WERI-Rb-1 (cell line): Measurements from ENCODE around the gene KLHDC10.

ENCODE experiments used
- DNase-seq: peaks from one replicate; pipeline ENCODE4 v3.0.0-alpha.2; 2020
- H3K27ac ChIP-seq: fragments of 250-450 bp; sonication (Bioruptor Pico); 2 replicates; pipeline ENCODE4 v1.5.1; 2020; ENCODE audit warnings: mild to moderate bottlenecking, moderate library complexity
- H3K27me3 ChIP-seq: fragments of 250-450 bp; sonication (Bioruptor Pico); 2 replicates; pipeline ENCODE4 v1.5.1; 2021; ENCODE audit warnings: mild to moderate bottlenecking, low read depth, moderate library complexity; ENCODE audit not compliant: insufficient read depth, severe bottlenecking
- H3K36me3 ChIP-seq: fragments of 250-450 bp; sonication (Bioruptor Pico); 2 replicates; pipeline ENCODE4 v1.5.1; 2020; ENCODE audit warnings: mild to moderate bottlenecking, moderate library complexity
- H3K4me3 ChIP-seq: 2 replicates; pipeline ENCODE4 v1.5.1; 2011; ENCODE audit warnings: low read depth, mild to moderate bottlenecking, control low read depth, low read length
- H3K9me3 ChIP-seq: fragments of 250-450 bp; sonication (Bioruptor Pico); 2 replicates; pipeline ENCODE4 v1.5.1; 2021; ENCODE audit warnings: mild to moderate bottlenecking, moderate library complexity; ENCODE audit not compliant: severe bottlenecking
- CTCF ChIP-seq: IDR thresholded peaks from 2 replicates; pipeline ENCODE4 v1.5.1; 2011; ENCODE audit warnings: low read depth, mild to moderate bottlenecking, control low read depth, inconsistent platforms, low read length

Gene KLHDC10

DNA sequence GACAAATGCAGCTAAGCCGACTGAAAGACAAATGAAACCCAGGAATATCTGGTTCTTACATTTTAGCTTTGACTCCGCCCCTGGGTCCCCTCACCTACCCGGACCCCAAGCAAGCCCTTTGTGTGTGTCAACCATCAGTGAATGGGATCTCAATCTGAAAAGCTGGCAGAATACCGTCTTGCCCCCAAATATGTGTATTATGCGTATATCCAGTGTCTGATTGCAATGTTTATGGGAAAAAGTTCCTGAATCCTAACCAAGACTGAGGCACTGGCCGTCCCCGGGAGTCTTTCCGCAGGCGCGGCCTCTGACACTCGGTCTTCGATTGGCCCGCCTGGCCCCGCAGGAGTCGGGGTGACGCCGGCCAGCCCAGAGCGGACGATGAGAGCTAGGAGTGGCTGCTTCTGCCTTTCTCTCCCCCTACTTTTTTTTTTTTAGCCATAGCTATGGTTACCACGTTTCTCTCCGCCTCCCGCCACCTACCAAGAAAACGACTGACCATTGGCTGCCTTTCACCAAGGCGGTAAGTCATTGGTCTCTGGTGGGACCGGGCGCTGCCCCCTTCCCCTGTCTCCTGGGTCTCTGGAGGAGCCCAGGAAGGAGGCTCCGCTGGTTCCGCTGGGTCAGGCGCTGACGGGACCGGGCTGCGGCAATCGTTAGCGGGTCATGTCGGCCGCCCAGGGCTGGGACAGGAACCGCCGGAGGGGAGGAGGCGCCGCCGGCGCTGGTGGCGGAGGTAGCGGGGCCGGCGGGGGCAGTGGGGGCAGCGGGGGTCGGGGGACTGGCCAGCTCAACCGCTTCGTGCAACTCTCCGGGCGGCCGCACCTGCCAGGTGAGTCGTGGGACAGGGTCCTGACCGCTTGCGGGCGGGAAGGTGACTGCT lies at the start of gene KLHDC10:
Gene KLHDC10, plus strand, starts transcription at position 557 of the 883 bp plus-strand sequence. Its CDS starts 110 bp downstream, at position 667.
- Histone ChIP-seq H3K27ac (peak within 1 kb of the TSS; percentile 82), H3K4me3 (peak within 1 kb of the TSS; percentile 83), H3K36me3 (no peaks in the 10 kb centered on the region), H3K9me3 (no peaks in the 10 kb centered on the region), H3K27me3 (no peaks in the 10 kb centered on the region)
- peak; percentile 97 for DNase-seq
- TF ChIP-seq CTCF, result no peak

DNA sequence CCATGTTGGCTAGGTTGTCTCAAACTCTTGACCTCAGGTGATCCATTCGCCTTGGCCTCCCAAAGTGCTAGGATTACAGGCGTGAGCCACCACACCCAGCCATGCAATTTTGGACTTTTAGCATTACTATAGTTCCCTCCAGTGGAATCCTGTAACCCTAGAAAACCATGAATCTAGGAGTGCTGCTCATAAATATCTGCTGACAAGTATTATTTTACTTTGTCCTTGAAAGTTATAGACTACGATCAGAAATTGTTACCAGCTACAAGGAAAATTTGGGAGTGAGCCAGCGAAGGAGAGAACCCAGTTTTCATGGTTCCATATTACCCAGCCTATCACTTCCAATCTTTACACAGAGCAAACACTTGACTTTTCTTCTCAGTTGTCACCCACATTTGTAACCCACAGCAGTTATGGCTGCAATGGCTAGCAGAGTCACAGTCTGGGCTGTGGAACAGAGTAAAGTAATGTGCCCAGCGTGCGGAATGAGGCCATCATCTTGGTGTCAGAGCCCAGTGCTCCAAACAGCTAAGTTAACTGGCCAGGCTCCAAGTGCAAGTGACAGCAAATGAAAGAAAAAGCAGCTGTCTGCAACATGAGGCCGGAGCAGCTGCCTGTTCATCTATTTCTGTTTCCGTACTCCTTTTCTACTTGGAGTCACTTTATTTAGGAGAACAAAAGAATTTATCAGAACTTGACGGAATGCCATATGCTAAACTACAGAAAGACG lies 49.1 kb upstream of the KLHDC10 start:
- H3K4me3 ChIP-seq, result no peak overlapping the region
- H3K9me3 ChIP-seq, result no peaks in the 10 kb centered on the region
- H3K36me3 ChIP-seq, result peaks cover 69% of the 10 kb centered on the region
- DNase-seq, result no peak
- H3K27me3 ChIP-seq, result no peaks in the 10 kb centered on the region
- TF ChIP-seq CTCF, result no peak
- no peak overlapping the region for H3K27ac ChIP-seq

GRCh38 chr7:130022115-130022514 lies 48.2 kb upstream of the KLHDC10 start:
- no peaks in the 10 kb centered on the region for H3K27me3 ChIP-seq
- H3K4me3 ChIP-seq, result no peak overlapping the region
- H3K36me3 ChIP-seq, result peaks cover 75% of the 10 kb centered on the region
- DNase-seq, result no peak
- TF ChIP-seq CTCF, result no peak
- H3K9me3 ChIP-seq, result no peaks in the 10 kb centered on the region
- H3K27ac ChIP-seq, result no peak overlapping the region

DNA sequence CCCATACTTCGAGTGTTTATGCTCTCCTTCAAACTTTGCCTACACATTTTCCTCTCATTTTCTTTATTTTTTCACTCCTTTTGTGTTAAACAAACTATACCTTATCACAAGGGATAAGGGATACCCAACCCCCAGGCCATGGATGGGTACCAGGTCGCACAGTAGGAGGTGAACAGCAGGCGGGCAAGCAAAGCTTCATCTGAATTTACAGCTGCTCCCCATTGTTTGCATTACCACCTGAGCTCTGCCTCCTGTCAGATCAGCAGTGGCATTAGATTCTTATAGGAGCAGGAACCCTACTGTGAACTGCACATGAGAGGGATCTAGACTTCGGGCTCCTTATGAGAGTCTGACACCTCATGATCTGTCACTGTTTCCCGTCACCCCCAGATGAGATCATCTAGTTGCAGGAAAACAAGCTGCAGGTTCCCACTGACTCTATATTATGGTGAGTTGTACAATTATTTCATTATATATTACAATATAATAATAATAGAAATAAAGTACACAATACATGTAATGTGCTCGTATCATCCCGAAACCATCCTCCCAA lies 47.6 kb upstream of the KLHDC10 start:
- TF ChIP-seq CTCF, result no peak
- Histone ChIP-seq H3K27ac (no peak overlapping the region), H3K36me3 (peaks cover 78% of the 10 kb centered on the region), H3K4me3 (no peak overlapping the region), H3K27me3 (no peaks in the 10 kb centered on the region), H3K9me3 (no peaks in the 10 kb centered on the region)
- no peak for DNase-seq

DNA sequence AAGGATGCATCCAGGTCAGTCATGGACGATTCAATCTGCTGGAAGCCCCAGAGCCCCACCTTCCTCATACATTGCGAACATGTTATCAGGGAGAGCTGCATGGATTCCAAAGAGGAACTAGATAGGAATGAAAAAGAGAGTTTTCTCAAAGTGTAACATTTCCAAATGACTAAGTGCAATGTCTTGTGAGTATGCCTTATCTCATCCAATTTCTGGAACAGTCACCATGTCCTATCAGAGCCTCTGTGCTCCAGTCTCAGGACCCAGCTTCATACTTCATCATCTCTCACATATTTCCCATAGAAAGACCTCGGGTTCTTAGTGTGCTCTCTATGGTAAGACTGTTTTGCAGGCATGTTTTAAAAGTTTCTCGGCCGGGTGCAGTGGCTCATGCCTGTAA lies 45.9 kb upstream of the KLHDC10 start:
- peaks cover 77% of the 10 kb centered on the region for H3K36me3 ChIP-seq
- DNase-seq, result no peak
- H3K9me3 ChIP-seq, result no peaks in the 10 kb centered on the region
- no peak for TF ChIP-seq CTCF
- no peak overlapping the region for H3K27ac ChIP-seq
- no peak overlapping the region for H3K4me3 ChIP-seq
- H3K27me3 ChIP-seq, result no peaks in the 10 kb centered on the region
